NCI-H2107 treated with DMSO at 0.1 percent for 48 hours (cell line): ENCODE measurements around the gene INSYN1.
"Not testable (repeated sequence)": the region's sequence is repeated elsewhere in the genome, so short reads cannot be mapped to it uniquely, and the experiment has no call there.

ENCODE experiments used
- DNase-seq: peaks from one replicate; lab custom pipeline; 2025; ENCODE audit not compliant: unreplicated experiment; lab: John Stamatoyannopoulos, UW

Gene INSYN1

DNA sequence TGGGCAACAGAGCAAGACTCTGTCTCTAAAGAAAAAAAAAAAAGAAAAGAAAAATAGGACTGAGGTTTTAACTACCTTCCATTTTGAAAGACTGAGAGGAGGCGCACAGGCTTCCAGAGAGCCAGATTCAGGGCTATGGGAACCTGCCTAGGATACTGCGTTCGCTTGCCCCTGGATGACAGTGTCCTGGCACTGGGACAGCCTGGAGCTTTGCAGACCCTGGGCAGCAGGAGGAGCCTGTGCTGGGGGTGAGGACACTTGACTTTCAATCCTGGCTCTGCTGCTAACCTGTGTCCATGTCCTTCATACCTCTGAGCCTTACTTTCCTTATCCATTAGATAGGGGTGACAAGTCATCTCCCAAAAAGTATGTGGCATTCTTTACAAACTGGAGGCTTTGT, 37.7 kb downstream of the INSYN1 start:
- no peak for DNase-seq

DNA sequence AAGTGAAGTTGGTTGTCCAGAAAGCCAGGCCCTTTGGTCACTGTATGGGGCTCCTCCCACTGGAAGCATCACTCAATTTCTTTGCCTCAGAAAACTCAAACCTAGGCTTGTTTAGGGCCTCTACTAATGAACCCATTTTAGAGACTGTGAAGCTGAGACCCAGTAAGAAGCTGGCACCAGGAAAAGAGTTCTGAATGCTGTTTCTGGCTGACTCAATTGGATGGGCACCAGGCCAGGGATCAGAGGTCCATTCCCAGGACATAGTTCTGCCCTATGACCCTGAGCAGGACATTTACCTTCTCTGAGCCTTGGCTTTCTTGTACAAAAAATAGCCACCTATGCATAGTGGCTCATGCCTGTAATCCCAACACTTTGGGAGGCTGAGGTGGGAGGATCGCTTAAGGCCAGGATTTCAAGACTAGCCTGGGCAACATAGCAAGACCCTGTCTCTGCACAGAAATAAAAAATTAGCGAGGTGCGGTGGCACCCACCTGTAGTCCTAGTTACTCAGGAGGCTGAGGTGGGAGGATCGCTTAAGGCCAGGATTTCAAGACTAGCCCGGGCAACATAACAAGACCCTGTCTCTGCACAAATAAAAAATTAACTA, 38.4 kb downstream of the INSYN1 start:
- DNase-seq, result no peak

DNA sequence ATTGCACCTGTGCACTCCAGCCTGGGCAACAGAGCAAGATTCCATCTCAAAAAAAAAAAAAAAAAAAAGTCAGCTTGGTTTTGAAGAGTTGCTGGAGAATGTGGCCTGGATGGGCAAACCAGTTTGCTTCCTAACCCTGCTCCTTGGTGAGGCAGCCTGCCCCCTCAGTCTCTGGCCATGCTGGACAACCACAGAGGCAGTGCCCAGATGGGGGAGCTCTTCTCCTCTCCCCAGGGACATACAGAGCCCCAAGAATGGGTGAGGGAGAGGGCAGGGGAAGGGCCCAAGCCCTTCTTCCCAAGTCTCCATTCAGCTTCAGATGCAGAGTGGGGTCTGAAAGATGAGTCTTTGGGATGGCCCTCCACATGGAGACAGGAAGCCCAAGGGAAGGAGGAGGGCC, 41.0 kb downstream of the INSYN1 start:
- DNase-seq, result no peak

- DNase-seq, result no peak
These were observed 41.6 kb downstream of the INSYN1 start for GRCh38 chr15:73711526-73711925.

DNA sequence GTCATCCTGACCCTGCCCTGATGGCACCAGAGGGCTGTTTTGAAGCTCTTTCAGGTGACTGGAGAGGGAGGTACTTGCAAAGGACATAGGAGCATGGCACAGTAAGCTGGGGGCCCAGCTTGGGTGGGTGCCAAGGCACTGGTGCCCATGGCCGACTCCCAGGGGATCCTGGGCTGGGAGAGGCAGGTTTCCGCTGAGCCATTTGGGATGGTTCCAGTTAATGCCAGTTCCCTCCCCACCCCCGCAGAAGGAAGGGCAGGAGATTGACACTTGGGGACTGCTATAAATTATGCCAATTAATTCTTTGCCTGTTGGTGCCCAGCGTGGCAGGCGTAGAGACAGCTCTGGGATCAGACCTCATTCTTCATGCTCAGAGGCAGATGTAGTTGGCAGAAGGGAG, 42.8 kb downstream of the INSYN1 start:
- DNase-seq, result no peak

DNA sequence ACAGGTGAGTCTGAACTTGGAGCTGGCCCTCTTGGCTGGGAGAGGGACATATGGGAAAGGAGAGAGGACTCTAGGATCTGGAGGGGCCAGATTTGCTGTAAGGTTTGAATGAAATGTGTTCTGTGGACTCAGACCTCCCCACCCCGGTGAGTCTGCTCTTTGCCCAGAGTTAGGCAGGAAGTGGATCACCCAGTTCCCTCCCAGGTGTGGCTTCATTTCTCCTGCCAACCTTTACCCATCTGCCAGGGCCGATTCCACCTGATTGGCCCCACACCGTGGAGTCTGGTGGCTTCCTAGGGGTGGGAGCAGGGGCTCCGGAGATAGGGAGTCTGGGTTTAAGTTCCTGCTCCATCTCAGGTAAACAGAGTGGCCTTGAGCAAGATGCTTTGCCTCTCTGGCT, 43.5 kb downstream of the INSYN1 start:
- DNase-seq, result no peak

GRCh38 chr15:73709241-73709640, 43.9 kb downstream of the INSYN1 start:
- no peak for DNase-seq

DNA sequence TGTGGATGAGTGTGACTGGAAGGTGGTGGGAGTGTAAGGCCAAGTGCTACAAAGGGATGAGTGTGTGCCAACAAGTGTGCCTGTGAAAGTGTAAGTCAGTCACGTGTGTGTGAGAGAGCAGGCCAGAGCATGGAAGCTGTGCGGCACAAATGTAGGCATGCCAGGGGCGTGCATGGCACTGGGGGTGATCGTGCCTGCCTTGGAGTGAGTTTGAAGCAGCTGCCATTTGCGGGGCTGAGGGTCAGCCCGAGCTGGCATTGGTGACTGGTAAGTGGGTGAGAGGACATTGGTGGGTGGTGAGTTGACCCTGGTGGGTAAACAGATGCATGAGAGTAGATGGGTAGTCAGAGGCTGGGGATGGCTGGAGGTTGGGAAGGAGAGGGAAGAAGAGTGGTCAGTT, 44.5 kb downstream of the INSYN1 start:
- no peak for DNase-seq

- no peak for DNase-seq
These were observed 48.1 kb downstream of the INSYN1 start for GRCh38 chr15:73704869-73705645.

GRCh38 chr15:73704142-73704868, 48.8 kb downstream of the INSYN1 start:
- not testable (repeated sequence) for DNase-seq

DNA sequence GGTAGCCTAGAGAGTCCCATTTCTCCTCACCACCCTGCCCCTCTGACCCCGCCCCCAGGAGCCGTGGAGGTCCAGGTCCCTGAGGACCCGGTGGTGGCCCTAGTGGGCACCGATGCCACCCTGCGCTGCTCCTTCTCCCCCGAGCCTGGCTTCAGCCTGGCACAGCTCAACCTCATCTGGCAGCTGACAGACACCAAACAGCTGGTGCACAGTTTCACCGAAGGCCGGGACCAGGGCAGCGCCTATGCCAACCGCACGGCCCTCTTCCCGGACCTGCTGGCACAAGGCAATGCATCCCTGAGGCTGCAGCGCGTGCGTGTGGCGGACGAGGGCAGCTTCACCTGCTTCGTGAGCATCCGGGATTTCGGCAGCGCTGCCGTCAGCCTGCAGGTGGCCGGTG, 49.5 kb downstream of the INSYN1 start:
- DNase-seq, result not testable (repeated sequence)

DNA sequence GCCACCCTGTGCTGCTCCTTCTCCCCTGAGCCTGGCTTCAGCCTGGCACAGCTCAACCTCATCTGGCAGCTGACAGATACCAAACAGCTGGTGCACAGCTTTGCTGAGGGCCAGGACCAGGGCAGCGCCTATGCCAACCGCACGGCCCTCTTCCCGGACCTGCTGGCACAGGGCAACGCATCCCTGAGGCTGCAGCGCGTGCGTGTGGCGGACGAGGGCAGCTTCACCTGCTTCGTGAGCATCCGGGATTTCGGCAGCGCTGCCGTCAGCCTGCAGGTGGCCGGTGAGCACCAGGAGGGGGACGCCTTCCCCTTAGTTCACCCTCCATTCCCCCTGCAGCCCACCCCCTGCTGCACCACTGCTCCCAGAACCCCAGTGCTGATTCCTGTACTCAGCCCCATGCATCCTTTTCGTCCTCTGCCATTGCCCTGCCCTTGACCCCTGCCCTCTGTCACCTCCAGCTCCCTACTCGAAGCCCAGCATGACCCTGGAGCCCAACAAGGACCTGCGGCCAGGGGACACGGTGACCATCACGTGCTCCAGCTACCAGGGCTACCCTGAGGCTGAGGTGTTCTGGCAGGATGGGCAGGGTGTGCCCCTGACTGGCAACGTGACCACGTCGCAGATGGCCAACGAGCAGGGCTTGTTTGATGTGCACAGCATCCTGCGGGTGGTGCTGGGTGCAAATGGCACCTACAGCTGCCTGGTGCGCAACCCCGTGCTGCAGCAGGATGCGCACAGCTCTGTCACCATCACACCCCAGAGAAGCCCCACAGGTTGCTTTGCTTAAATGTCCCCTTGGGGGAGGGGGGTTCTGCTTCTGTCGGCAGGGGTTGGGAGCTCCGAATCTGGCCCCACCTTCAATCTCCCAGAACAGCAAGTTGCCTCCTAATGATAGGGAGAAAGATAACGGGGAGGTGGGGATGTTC, 50.6 kb downstream of the INSYN1 start:
- not testable (repeated sequence) for DNase-seq

DNA sequence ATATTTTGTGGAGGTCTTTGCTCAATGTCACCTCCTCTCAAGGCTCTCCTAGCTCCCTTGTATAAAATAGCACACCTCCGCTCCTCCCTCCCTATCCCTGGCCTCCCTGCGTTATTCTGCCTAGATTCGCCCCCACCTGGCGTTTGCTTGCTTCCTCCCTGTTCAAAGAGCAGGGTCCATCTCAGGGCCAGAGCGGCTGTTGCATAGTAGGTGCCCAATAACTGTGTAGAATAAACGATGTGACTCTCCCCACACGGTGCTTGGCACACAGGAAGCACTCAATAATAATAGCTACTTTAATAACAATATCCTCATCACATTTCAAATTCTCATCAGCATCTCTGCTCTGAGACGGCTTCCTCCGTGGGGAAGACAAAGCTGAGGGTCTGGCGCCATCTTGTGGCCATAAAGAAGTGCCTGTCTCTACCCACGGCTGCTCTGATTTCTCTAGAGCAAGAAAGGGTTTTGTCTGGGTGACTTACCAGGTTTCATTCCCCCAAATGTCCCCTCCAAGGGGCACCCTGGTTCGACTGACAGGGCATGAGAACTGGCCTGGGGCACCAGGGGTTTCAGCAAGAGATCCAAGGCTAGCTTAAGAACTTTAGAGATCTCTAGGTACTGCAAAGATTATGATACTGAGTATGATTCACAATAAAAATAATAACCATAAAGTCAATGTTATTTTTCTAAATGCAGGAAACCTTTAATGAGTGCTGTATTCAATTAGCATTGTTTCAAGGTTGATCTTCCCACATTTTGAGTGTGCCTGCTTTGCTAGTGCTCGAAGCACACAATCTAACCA, 52.9 kb downstream of the INSYN1 start:
- peak; percentile 40 for DNase-seq

GRCh38 chr15:73699249-73700040, 53.7 kb downstream of the INSYN1 start:
- DNase-seq, result no peak

DNA sequence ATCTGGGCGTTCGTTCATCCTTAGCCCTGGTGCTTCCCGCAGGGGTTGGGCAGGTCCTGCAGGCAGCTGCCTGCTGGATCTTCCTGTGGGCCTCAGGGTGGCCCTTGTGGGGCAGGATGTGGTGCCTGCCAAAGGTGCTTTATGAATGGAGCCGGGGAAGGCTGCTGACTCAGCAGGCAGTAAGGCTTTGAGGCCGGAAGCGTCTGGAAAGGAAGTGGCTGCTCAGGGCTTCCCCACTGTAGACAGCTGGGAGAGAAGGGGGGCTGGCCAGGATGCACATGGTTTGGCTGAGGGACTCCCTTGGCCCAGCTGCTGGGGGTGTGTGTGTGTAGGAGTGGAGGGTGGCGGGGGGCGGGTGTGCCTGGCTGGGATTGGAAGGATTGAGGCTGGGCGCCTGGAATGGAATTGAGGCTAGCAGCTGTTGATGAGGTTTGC, 56.1 kb downstream of the INSYN1 start:
- peak; percentile 22 for DNase-seq

DNA sequence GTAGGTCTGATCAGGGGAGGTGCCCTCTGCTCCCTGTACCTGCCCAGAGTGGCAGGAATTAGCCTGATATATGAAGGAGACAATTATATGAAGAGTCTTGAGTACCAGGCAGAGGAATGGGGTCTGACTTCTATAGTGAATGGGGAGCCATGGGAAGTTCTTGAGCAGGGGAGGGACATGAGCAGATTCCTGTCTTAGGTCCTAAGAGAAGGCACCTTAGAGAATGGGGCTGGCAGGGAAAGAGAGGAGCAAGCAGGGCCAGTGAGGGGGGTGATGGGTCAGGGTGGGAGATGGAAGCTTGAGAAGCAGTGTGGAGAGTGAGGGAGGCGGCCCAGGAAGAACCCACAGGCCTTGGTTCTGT, 56.5 kb downstream of the INSYN1 start:
- no peak for DNase-seq

- no peak for DNase-seq
These were observed 57.1 kb downstream of the INSYN1 start for GRCh38 chr15:73695773-73696640.

- DNase-seq, result no peak
These were observed 58.7 kb downstream of the INSYN1 start for GRCh38 chr15:73694419-73694818.
